K562 (cell line): ENCODE data around the gene PDE4D. TPM values are rescaled to one million over a fixed set of nuclear protein-coding genes. Genes with fewer than 3 reads are reported as not detected.

ENCODE experiments used
- ATAC-seq: fragments of 200-7000 bp; cut with Tn5 transposase; 3 replicates; pipeline ENCODE4 v1.9.1; 2020; ENCODE audit warnings: moderate library complexity
- BruUV-seq: library from RNA; stranded (reverse); fragments of 400-500 nt; replicated peaks from 2 replicates; lab custom pipeline; 2021; lab: Mats Ljungman, UMichigan
- CTCF ChIA-PET: fragments of 300-600 bp; formaldehyde crosslinking; extraction: SDS; loops from one replicate; lab custom pipeline; 2021; ENCODE audit warnings: low intra/inter-chr PET ratio; lab: Yijun Ruan, JAX
- POLR2A ChIA-PET: fragments of 300-600, 350-650 bp; sonication (Branson Sonifier 250); formaldehyde crosslinking; extraction: SDS; loops from one replicate; lab custom pipeline; 2021; ENCODE audit warnings: antibody characterized with exemption, inconsistent platforms; lab: Yijun Ruan, JAX
- DNase-seq, 4 experiments: peaks; one replicate each; pipeline versions ENCODE4 v3.0.0 to v3.0.0-alpha.2; 2011 to 2018; ENCODE audit warnings: low spot score in 3 of 4, mixed read lengths in 3 of 4; ENCODE audit errors: extremely low read depth in 1 of 4
- FAIRE-seq: peaks from 2 replicates; lab custom pipeline; 2011; peaks lifted over from hg19 to GRCh38; lab: Jason Lieb, UNC
- H2AFZ ChIP-seq: 2 replicates; pipeline ENCODE4 v1.6.0; 2011; ENCODE audit warnings: low read depth, low read length, control low read depth, inconsistent platforms
- H3K27ac ChIP-seq: fragments of 200-600 bp; 3 replicates; pipeline ENCODE4 v1.8.0; 2011; ENCODE audit warnings: low read depth, mild to moderate bottlenecking, control low read depth, inconsistent platforms, low read length, moderate library complexity, mixed read lengths; ENCODE audit errors: extremely low read depth
- H3K27me3 ChIP-seq, 2 experiments: fragments of 300-600 bp in 1 of 2; 2 replicates in 1 of 2; 3 replicates in 1 of 2; pipeline versions ENCODE4 v1.6.0 to v1.8.0; 2011; ENCODE audit warnings: inconsistent platforms in 2 of 2, low read length in 2 of 2, mild to moderate bottlenecking in 1 of 2, mixed read lengths in 1 of 2, moderate library complexity in 1 of 2; ENCODE audit not compliant: control insufficient read depth in 2 of 2, insufficient read depth in 2 of 2
- H3K36me3 ChIP-seq: fragments of 300-600 bp; 3 replicates; pipeline ENCODE4 v1.8.0; 2011; ENCODE audit warnings: mild to moderate bottlenecking, low read length, inconsistent platforms; ENCODE audit not compliant: control insufficient read depth, insufficient read depth
- H3K4me1 ChIP-seq, 2 experiments: fragments of 200-600 bp in 1 of 2; replicated peaks in 1 of 2; 2 replicates in 1 of 2; 3 replicates in 1 of 2; pipeline versions ENCODE4 v1.5.1 to v1.8.0; 2011; ENCODE audit warnings: inconsistent platforms in 2 of 2, low read length in 2 of 2, mild to moderate bottlenecking in 1 of 2, mixed read lengths in 1 of 2, moderate library complexity in 1 of 2; ENCODE audit not compliant: control insufficient read depth in 2 of 2, insufficient read depth in 2 of 2
- H3K4me2 ChIP-seq: 2 replicates; pipeline ENCODE4 v1.6.1; 2011; ENCODE audit warnings: low read length, control low read depth, inconsistent platforms, mixed read lengths; ENCODE audit not compliant: insufficient read depth
- H3K4me3 ChIP-seq: fragments of 200-600 bp; sonication (generic), shearing (Covaris generic); 2 replicates; pipeline ENCODE4 v1.5.1; 2016; ENCODE audit warnings: control low read depth, inconsistent platforms
- H3K79me2 ChIP-seq: fragments of 200-600 bp; 3 replicates; pipeline ENCODE4 v1.8.0; 2011; ENCODE audit warnings: low read length, inconsistent platforms; ENCODE audit not compliant: control insufficient read depth, insufficient read depth
- H3K9ac ChIP-seq, 2 experiments: 2 replicates each; pipeline versions ENCODE4 v1.6.0 to v1.6.1; 2011; ENCODE audit warnings: low read depth in 2 of 2, low read length in 2 of 2, control low read depth in 1 of 2, inconsistent platforms in 1 of 2, mild to moderate bottlenecking in 1 of 2, mixed read lengths in 1 of 2; ENCODE audit not compliant: insufficient read depth in 1 of 2
- H3K9me1 ChIP-seq: one replicate; pipeline ENCODE4 v1.6.0; 2011; ENCODE audit warnings: inconsistent platforms, mild to moderate bottlenecking, low read length, moderate library complexity; ENCODE audit not compliant: control insufficient read depth, insufficient read depth
- H3K9me3 ChIP-seq: replicated peaks from 2 replicates; pipeline ENCODE4 v1.5.1; 2011; ENCODE audit warnings: low read depth, low read length, inconsistent platforms; ENCODE audit not compliant: control insufficient read depth, insufficient read depth
- H4K20me1 ChIP-seq: replicated peaks from 2 replicates; pipeline ENCODE4 v1.6.1; 2011; ENCODE audit warnings: low read length, inconsistent platforms, mixed read lengths; ENCODE audit not compliant: control insufficient read depth, insufficient read depth
- CTBP1 ChIP-seq: fragments of 450-650 bp; IDR thresholded peaks from 2 replicates; pipeline ENCODE4 v1.6.1; 2016; ENCODE audit warnings: borderline replicate concordance
- CXXC5 ChIP-seq: fragments of 250-450 bp; sonication (Bioruptor Pico); IDR thresholded peaks from 2 replicates; pipeline ENCODE4 v1.8.0; 2022; ENCODE audit warnings: inconsistent platforms, mild to moderate bottlenecking, moderate library complexity
- EP300 ChIP-seq: IDR thresholded peaks from 2 replicates; pipeline ENCODE4 v1.6.1; 2012; ENCODE audit warnings: low read length, improper control_type of control experiment
- KHSRP ChIP-seq: fragments of 450-650 bp; IDR thresholded peaks from 2 replicates; pipeline ENCODE4 v1.6.1; 2017
- TEAD2 ChIP-seq: fragments of 450-650 bp; IDR thresholded peaks from 2 replicates; pipeline ENCODE4 v1.6.1; 2016; ENCODE audit warnings: missing genetic modification characterization, control low read depth, missing compliant biosample characterization
- TRIM25 ChIP-seq: fragments of 450-650 bp; IDR thresholded peaks from 2 replicates; pipeline ENCODE4 v1.7.0; 2016; ENCODE audit warnings: borderline replicate concordance
- ZBED1 ChIP-seq: IDR thresholded peaks from 2 replicates; pipeline ENCODE4 v1.6.1; 2014
- ZBTB17 ChIP-seq: fragments of 450-650 bp; formaldehyde crosslinking; IDR thresholded peaks from 2 replicates; pipeline ENCODE4 v1.4.0; 2020; ENCODE audit warnings: mild to moderate bottlenecking
- WGBS: fragments of 100-300 bp; shearing (Covaris generic); methylation state at CpG from one replicate; pipeline ENCODE4 v1.1.6; 2016; ENCODE audit warnings: low coverage, mixed read lengths; ENCODE audit not compliant: insufficient coverage; ENCODE audit errors: missing lambda C conversion rate; 5-methylcytosine and 5-hydroxymethylcytosine counted together
- in situ Hi-C: fragments of 300-500 bp; cut with MboI; formaldehyde crosslinking; loops from 4 replicates; pipeline ENCODE4 v1.15.0; 2018; ENCODE audit warnings: inconsistent platforms, mixed read lengths
- intact Hi-C: fragments of 100-400 bp; cut with micrococcal nuclease; formaldehyde crosslinking; loops from 2 replicates; pipeline ENCODE4 v1.14.2; 2022
- polyA plus RNA-seq, 8 experiments: library from polyadenylated mRNA; depleted of rRNA in 4 of 8; stranded (reverse) in 5 of 8; unstranded in 3 of 8; fragments of >200 nt; fragmentation: Nextera tagmentation in 2 of 8; fragmentation: Illumina TruSeq in 1 of 8; extraction: Ambion mirVana in 2 of 8; extraction: Trizol in 1 of 8; gene quantifications; 2 replicates each; pipeline versions ENCODE4 v1.2.1 to v1.2.3, GENCODE V29; 2011 to 2014; ENCODE audit warnings: inconsistent platforms in 1 of 8, missing spikeins in 1 of 8
- total RNA-seq, 7 experiments: library from RNA; depleted of rRNA in 6 of 7; stranded (reverse); fragments of >200 nt in 6 of 7; fragmentation: Illumina TruSeq in 2 of 7; extraction: Trizol in 2 of 7; gene quantifications; 2 replicates each; pipeline versions ENCODE4 v1.2.1 to v1.2.3, GENCODE V29; 2011 to 2021; ENCODE audit warnings: low replicate concordance in 1 of 7
- TF ChIP-seq, protein P1 (sequence below): fragments of 200-800 bp; sonication (Bioruptor generic); IDR thresholded peaks from 2 replicates; pipeline ENCODE4 v1.6.1; 2016; ENCODE audit warnings: missing genetic modification characterization, missing compliant biosample characterization
- TF ChIP-seq, protein P2 (sequence below): fragments of 250-450 bp; sonication (Bioruptor Pico); IDR thresholded peaks from 2 replicates; pipeline ENCODE4 v1.9.0; 2021; ENCODE audit warnings: mild to moderate bottlenecking

PDE4D gene
- total and polyA plus RNA-seq, 9 of the 15 experiments (the other 6 are each of a cell fraction or from before 2014, with no cell fraction given), result 0.04 to 0.46 (median 0.13) TPM

DNA sequence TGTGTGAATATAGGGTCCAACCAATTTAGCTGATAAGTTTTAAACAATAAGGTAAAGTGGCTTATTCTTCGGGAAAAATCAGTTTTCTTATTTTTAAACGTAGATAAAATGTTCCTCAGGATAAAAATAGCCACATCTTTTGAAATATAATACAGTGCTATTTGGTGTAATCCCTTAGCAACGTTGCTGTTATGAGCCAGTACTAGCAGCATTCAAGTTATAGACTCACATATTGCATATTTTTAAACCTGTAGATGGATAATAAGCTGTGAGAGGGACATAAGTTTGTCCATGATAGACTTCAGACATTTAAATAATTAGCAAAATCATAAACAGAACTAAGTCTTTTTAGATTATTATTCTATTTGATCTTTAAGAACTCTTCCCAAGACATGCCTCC is 6.3 kb downstream of the PDE4D start:
- intact Hi-C loops (no loop called here), in situ Hi-C loops (no loop called here)
- no peak for FAIRE-seq
- no peak overlapping the region for H3K4me2 ChIP-seq
- ChIA-PET CTCF (no interaction called here), POLR2A (no interaction called here)
- H4K20me1 ChIP-seq, result no peaks in the 10 kb centered on the region
- H3K9me1 ChIP-seq, result no peaks in the 10 kb centered on the region
- no peak overlapping the region for H2AFZ ChIP-seq
- H3K27ac ChIP-seq, result no peak overlapping the region
- no peak overlapping the region for H3K9ac ChIP-seq
- no peak for ATAC-seq
- no peaks in the 10 kb centered on the region for H3K4me1 ChIP-seq
- no peak for DNase-seq
- no peak overlapping the region for H3K4me3 ChIP-seq
- no TSS peak for BruUV-seq
- 2% methylated on average over 3 of the region's 3 CpGs for WGBS
- H3K9me3 ChIP-seq, result no peaks in the 10 kb centered on the region
- H3K27me3 ChIP-seq, result no peaks in the 10 kb centered on the region
- no peaks in the 10 kb centered on the region for H3K79me2 ChIP-seq
- TF ChIP-seq CXXC5, result no peak
- TF ChIP-seq CTBP1, result no peak
- no peak for TF ChIP-seq KHSRP
- TF ChIP-seq ZBED1, result no peak
- TF ChIP-seq TRIM25, result no peak
- no peak for TF ChIP-seq ZBTB17
- TF ChIP-seq, protein P1, sequence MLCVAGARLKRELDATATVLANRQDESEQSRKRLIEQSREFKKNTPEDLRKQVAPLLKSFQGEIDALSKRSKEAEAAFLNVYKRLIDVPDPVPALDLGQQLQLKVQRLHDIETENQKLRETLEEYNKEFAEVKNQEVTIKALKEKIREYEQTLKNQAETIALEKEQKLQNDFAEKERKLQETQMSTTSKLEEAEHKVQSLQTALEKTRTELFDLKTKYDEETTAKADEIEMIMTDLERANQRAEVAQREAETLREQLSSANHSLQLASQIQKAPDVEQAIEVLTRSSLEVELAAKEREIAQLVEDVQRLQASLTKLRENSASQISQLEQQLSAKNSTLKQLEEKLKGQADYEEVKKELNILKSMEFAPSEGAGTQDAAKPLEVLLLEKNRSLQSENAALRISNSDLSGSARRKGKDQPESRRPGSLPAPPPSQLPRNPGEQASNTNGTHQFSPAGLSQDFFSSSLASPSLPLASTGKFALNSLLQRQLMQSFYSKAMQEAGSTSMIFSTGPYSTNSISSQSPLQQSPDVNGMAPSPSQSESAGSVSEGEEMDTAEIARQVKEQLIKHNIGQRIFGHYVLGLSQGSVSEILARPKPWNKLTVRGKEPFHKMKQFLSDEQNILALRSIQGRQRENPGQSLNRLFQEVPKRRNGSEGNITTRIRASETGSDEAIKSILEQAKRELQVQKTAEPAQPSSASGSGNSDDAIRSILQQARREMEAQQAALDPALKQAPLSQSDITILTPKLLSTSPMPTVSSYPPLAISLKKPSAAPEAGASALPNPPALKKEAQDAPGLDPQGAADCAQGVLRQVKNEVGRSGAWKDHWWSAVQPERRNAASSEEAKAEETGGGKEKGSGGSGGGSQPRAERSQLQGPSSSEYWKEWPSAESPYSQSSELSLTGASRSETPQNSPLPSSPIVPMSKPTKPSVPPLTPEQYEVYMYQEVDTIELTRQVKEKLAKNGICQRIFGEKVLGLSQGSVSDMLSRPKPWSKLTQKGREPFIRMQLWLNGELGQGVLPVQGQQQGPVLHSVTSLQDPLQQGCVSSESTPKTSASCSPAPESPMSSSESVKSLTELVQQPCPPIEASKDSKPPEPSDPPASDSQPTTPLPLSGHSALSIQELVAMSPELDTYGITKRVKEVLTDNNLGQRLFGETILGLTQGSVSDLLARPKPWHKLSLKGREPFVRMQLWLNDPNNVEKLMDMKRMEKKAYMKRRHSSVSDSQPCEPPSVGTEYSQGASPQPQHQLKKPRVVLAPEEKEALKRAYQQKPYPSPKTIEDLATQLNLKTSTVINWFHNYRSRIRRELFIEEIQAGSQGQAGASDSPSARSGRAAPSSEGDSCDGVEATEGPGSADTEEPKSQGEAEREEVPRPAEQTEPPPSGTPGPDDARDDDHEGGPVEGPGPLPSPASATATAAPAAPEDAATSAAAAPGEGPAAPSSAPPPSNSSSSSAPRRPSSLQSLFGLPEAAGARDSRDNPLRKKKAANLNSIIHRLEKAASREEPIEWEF, result no peak
- no peak for TF ChIP-seq TEAD2 (tag)
- TF ChIP-seq, protein P2, sequence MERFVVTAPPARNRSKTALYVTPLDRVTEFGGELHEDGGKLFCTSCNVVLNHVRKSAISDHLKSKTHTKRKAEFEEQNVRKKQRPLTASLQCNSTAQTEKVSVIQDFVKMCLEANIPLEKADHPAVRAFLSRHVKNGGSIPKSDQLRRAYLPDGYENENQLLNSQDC, result no peak
- TF ChIP-seq EP300, result no peak
- no peaks in the 10 kb centered on the region for H3K36me3 ChIP-seq
